Skeletal muscle tissue (tissue), 4 donors: ENCODE results near the gene ADGRD1. TPM values are rescaled to one million over a fixed set of nuclear protein-coding genes. Genes with fewer than 3 reads are reported as not detected.
"Not testable (repeated sequence)": the region's sequence is repeated elsewhere in the genome, so short reads cannot be mapped to it uniquely, and the experiment has no call there.

Source experiments
- H3K27ac ChIP-seq: one replicate; pipeline ENCODE4 v1.7.0; 2013; ENCODE audit warnings: mild to moderate bottlenecking, low read depth, low read length, inconsistent platforms
- H3K27me3 ChIP-seq, 3 donors: one replicate each; pipeline ENCODE4 v1.7.0; 2013; ENCODE audit warnings: low read length in 3 of 3; ENCODE audit not compliant: control insufficient read depth in 3 of 3, insufficient read depth in 3 of 3
- H3K36me3 ChIP-seq, 3 donors: one replicate each; pipeline ENCODE4 v1.7.0; 2013; ENCODE audit warnings: low read length in 3 of 3; ENCODE audit not compliant: control insufficient read depth in 3 of 3, insufficient read depth in 3 of 3
- H3K4me1 ChIP-seq, 3 donors: one replicate each; pipeline ENCODE4 v1.7.0; 2013; ENCODE audit warnings: low read length in 3 of 3, mild to moderate bottlenecking in 3 of 3; ENCODE audit not compliant: control insufficient read depth in 3 of 3, insufficient read depth in 3 of 3
- H3K4me3 ChIP-seq, 3 donors: one replicate each; pipeline ENCODE4 v1.7.0; 2013; ENCODE audit warnings: low read length in 3 of 3
- H3K9ac ChIP-seq, 3 donors: one replicate each; pipeline ENCODE4 v1.7.0; 2013; ENCODE audit warnings: low read length in 3 of 3, mild to moderate bottlenecking in 3 of 3, moderate library complexity in 2 of 3, low read depth in 1 of 3
- H3K9me3 ChIP-seq, 3 donors: one replicate each; pipeline ENCODE4 v1.7.0; 2013; ENCODE audit warnings: low read length in 3 of 3; ENCODE audit not compliant: control insufficient read depth in 3 of 3
- total RNA-seq: library from RNA; depleted of rRNA; stranded (reverse); fragments of >200 nt; gene quantifications from one replicate; pipeline ENCODE4 v1.2.3, GENCODE V29; 2014
- donor health status: Osteomylitis.

The ADGRD1 gene
- total RNA-seq, 1 donor from 2014 or later: 7.8 TPM

GRCh38 chr12:131065801-131066200 lies 112.1 kb downstream of the ADGRD1 start:
- no peak overlapping the region for H3K27ac ChIP-seq
- H3K36me3 ChIP-seq: no peaks in the 10 kb centered on the region
- peaks cover 0 to 8% (median 5%) of the 10 kb centered on the region in 3 donors for H3K4me1 ChIP-seq
- no peak overlapping the region for H3K9ac ChIP-seq
- no peaks in the 10 kb centered on the region for H3K9me3 ChIP-seq
- peaks cover 0 to 8% (median 0%) of the 10 kb centered on the region in 3 donors for H3K27me3 ChIP-seq
- no peak overlapping the region for H3K4me3 ChIP-seq

- no peaks in the 10 kb centered on the region for H3K36me3 ChIP-seq
- peaks cover 0 to 8% (median 5%) of the 10 kb centered on the region in 3 donors for H3K4me1 ChIP-seq
Observed at GRCh38 chr12:131066207-131066885, 112.6 kb downstream of the ADGRD1 start.

GRCh38 chr12:131066886-131067490 lies 113.3 kb downstream of the ADGRD1 start:
- Histone ChIP-seq H3K27ac (no peak overlapping the region), H3K9ac (no peak overlapping the region)

More at GRCh38 chr12:131066207-131066885, 112.6 kb downstream of the ADGRD1 start:
- Histone ChIP-seq H3K27ac (no peak overlapping the region), H3K27me3 (peaks cover 0 to 4% (median 0%) of the 10 kb centered on the region in 3 donors), H3K9ac (no peak overlapping the region), H3K9me3 (no peaks in the 10 kb centered on the region), H3K4me3 (no peak overlapping the region)

GRCh38 chr12:131067981-131068851 lies 114.5 kb downstream of the ADGRD1 start:
- Histone ChIP-seq H3K4me1 (peaks cover 0 to 8% (median 5%) of the 10 kb centered on the region in 3 donors), H3K4me3 (no peak overlapping the region), H3K9me3 (no peaks in the 10 kb centered on the region), H3K9ac (no peak overlapping the region), H3K27ac (no peak overlapping the region), H3K27me3 (peaks cover 0 to 4% (median 0%) of the 10 kb centered on the region in 3 donors), H3K36me3 (no peaks in the 10 kb centered on the region)

More at GRCh38 chr12:131066886-131067490, 113.3 kb downstream of the ADGRD1 start:
- no peaks in the 10 kb centered on the region for H3K9me3 ChIP-seq
- H3K4me1 ChIP-seq: peaks cover 0 to 8% (median 5%) of the 10 kb centered on the region in 3 donors
- peaks cover 0 to 4% (median 0%) of the 10 kb centered on the region in 3 donors for H3K27me3 ChIP-seq
- no peaks in the 10 kb centered on the region for H3K36me3 ChIP-seq
- no peak overlapping the region for H3K4me3 ChIP-seq

GRCh38 chr12:131068926-131069720 lies 115.4 kb downstream of the ADGRD1 start:
- H3K9ac ChIP-seq, H3K27me3 ChIP-seq, H3K9me3 ChIP-seq, H3K4me3 ChIP-seq, H3K36me3 ChIP-seq, H3K27ac ChIP-seq: not testable (repeated sequence)
- H3K4me1 ChIP-seq: peaks cover 0 to 10% (median 5%) of the 10 kb centered on the region in 3 donors

- H3K27me3 ChIP-seq, H3K9ac ChIP-seq, H3K9me3 ChIP-seq, H3K4me3 ChIP-seq, H3K27ac ChIP-seq, H3K36me3 ChIP-seq: not testable (repeated sequence)
- H3K4me1 ChIP-seq: peaks cover 0 to 12% (median 10%) of the 10 kb centered on the region in 3 donors
Observed at GRCh38 chr12:131070136-131070535, 116.4 kb downstream of the ADGRD1 start.

- not testable (repeated sequence) for H3K4me3 ChIP-seq, H3K36me3 ChIP-seq, H3K9me3 ChIP-seq, H3K9ac ChIP-seq, H3K27ac ChIP-seq, H3K27me3 ChIP-seq
- peaks cover 0 to 12% (median 10%) of the 10 kb centered on the region in 3 donors for H3K4me1 ChIP-seq
Observed at GRCh38 chr12:131070668-131071067, 117.0 kb downstream of the ADGRD1 start.

- H3K36me3 ChIP-seq, H3K4me3 ChIP-seq, H3K4me1 ChIP-seq, H3K9me3 ChIP-seq, H3K27me3 ChIP-seq, H3K9ac ChIP-seq, H3K27ac ChIP-seq: not testable (repeated sequence)
Observed at GRCh38 chr12:131071234-131071820, 117.6 kb downstream of the ADGRD1 start.

GRCh38 chr12:131071950-131072349 lies 118.2 kb downstream of the ADGRD1 start:
- not testable (repeated sequence) for H3K27ac ChIP-seq, H3K4me1 ChIP-seq, H3K36me3 ChIP-seq, H3K9ac ChIP-seq, H3K4me3 ChIP-seq, H3K9me3 ChIP-seq, H3K27me3 ChIP-seq
